ENCODE results near the gene FOXS1.

Gene FOXS1

GRCh38 chr20:31861385-31862156 is 16.2 kb upstream of the FOXS1 start:
- no peak for DNase-seq (ENCODE audit: low read depth, low spot score)

- DNase-seq (ENCODE audit: low read depth, low spot score) = no peak
Observed at GRCh38 chr20:31861135-31861384, 15.7 kb upstream of the FOXS1 start.

GRCh38 chr20:31860390-31861134 is 15.2 kb upstream of the FOXS1 start:
- DNase-seq (ENCODE audit: low read depth, low spot score) = no peak

GRCh38 chr20:31859998-31860380 is 14.6 kb upstream of the FOXS1 start:
- DNase-seq (ENCODE audit: low read depth, low spot score) = no peak

DNA sequence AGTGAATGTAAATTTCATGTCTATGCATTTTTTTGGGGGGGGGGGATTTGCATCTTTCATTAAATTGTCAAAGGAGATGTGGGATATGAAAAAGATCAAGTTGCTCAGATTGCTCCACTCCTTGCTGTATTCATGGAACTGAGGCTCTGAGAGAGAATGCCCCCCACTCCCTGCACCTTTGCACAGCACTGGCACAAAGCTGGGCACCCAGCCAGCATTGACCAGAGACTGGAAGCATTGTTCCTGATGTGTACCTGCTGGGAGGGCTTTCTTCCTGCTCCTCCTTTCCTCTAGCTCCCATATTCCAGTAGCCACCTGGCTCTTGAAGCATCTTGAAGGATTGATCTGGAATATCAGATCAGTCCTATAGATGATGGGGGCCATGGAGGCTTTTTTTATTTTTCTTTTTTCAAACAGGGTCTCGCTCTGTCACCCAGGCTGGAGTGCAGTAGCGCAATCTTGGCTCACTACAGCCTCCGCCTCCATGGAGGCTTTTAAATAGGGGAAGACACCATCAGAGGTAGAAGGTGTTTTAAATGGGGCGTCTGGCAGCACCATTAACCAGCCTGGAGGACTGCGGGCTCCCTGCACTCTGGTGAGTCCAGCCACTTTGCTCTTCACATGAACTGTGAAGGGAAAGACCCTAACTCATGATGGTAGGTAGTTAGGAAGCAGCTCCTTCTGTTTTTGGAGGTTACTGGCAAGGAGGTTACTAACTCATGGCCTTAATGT is 14.0 kb upstream of the FOXS1 start:
- DNase-seq (ENCODE audit: low read depth, low spot score) = no peak

- DNase-seq (ENCODE audit: low read depth, low spot score) = no peak
Observed at GRCh38 chr20:31858760-31859083, 13.3 kb upstream of the FOXS1 start.

GRCh38 chr20:31857861-31858759 is 12.7 kb upstream of the FOXS1 start:
- no peak for DNase-seq (ENCODE audit: low read depth, low spot score)

- DNase-seq (ENCODE audit: low read depth, low spot score) = no peak
Observed at GRCh38 chr20:31856516-31856915, 11.1 kb upstream of the FOXS1 start.

GRCh38 chr20:31853481-31853880 is 8.1 kb upstream of the FOXS1 start:
- DNase-seq (ENCODE audit: low read depth, low spot score) = no peak

DNA sequence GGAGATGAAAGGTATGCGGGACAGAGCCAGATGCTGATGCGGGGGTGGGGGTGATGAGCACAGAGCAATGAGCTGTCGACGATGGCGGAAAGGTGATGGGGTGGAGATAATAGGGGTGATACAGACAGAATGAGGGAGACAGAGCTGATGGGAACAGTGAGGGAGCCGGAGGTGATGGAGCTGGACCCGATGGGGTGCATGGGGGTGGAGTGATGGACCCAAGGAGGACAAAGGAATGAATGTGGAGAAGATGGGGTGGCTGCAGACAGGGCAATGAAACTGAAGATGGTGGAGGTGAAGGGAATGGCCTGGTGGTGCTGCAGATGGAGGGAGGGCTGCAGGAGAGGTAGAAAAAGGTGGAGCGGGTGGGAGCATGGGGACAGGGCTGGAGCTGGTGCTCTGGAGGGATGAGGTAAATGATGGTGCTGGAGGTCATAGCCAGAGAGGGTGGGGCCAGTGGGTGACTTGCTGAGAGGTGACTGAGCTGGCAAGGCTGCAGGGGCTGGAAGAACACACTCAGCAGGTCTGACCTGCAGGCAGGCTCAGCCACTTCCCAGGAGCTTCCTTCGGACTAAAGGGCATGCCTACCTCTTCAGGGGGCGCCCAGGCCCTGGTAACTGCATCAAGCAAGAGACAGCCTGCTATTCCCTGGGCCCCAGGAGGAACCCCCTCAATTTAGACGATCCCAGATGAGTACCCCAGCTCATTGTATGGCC is 6.0 kb upstream of the FOXS1 start:
- DNase-seq (ENCODE audit: low read depth, low spot score) = no peak

- DNase-seq (ENCODE audit: low read depth, low spot score) = no peak
Observed at GRCh38 chr20:31849306-31849930, 4.0 kb upstream of the FOXS1 start.

DNA sequence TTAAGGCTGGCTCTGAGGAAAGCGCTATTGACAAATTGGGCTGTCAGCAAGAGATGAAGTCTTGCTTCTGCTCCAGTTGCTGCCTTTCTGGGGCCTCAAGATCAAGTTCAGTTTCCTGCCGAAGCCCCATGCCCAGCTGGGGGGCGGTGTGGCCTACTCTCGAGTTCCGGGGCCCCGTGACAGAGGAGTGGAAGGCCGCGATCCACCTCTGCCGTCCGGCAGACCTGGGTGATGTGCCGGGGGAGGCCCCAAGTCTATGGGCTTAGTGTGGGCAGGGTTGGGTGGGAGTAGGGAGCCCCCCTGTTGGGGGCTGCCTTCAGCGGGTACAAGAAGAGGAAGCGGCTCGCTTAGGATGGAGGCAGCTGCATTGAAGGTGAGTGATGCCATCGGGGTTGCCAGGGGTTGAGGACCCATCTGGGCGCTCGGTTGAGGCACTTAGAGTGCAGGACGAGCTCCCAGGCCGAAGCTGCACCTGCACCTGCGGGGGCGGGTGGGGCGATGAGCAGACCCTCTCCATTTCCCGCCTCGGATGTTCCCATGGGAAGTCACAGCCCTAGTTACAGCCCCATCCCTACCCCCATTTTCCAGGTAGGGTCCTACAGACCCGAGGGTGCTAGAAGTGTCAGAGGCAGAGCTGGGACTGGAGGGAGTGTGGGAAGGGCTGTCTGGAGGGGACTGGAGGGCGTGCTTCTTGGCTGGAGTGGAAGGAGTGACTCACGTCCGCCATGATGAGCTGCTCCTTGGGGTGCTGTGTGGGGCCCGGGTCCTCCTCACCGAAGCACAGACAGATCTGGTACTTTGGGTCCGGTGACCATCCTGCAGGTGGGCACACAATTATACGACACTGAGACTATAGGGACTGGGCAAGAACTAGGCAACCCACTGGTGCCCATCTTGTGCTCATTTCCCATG is 2.9 kb upstream of the FOXS1 start:
- no peak for DNase-seq (ENCODE audit: low read depth, low spot score)

GRCh38 chr20:31846793-31847138 is 1.4 kb upstream of the FOXS1 start:
- DNase-seq (ENCODE audit: low read depth, low spot score) = no peak

DNA sequence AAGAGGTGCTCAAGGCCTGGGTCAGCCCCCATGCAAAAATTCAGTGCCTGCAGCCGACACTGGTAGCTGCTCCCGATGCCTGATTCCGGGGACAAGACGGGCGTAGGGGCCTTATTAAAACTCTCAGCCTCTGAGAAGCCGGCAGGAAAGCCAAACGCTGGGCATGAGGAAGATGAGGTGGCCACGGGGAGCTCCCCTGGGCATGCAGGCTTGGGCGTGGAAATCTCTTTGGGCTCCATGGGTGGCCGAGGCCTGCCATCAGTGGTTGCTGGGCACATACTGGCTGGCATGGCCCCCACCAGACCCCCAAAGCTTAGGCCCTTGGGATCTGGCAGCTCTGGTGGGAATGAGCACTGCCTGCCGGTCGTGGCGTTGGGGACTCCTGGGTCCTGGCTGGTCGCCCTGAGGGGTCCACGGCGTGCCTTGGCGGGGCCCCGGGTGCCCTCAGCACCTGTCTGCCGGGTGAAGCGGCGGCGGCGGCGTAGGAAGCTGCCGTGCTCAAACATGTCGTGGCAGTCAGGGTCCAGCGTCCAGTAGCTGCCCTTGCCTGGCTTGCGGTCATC is 586 bp downstream of the FOXS1 start:
- no peak for DNase-seq (ENCODE audit: low read depth, low spot score)

DNA sequence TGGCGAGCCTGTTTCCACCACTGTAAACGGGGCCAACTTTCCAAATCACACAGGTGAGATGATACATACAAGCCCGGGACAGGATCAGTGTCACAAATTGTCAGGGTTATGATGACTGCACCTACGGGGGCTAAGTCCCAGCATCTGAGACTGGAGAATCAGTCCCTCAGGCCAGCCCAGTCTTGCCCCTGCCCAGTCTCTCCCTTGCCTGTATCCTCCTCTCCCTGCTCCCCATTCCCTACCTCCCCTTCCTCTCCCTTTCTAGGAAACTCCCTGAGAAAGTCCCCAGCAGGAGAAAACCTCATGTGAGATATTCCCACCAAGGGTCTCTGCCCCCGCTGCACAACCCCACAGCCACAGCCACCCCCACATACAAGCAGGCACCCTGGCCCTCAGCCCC is 1.5 kb downstream of the FOXS1 start:
- DNase-seq (ENCODE audit: low read depth, low spot score) = no peak

GRCh38 chr20:31843288-31843687 is 2.1 kb downstream of the FOXS1 start:
- no peak for DNase-seq (ENCODE audit: low read depth, low spot score)

GRCh38 chr20:31842471-31843157 is 2.8 kb downstream of the FOXS1 start:
- DNase-seq (ENCODE audit: low read depth, low spot score) = no peak

DNA sequence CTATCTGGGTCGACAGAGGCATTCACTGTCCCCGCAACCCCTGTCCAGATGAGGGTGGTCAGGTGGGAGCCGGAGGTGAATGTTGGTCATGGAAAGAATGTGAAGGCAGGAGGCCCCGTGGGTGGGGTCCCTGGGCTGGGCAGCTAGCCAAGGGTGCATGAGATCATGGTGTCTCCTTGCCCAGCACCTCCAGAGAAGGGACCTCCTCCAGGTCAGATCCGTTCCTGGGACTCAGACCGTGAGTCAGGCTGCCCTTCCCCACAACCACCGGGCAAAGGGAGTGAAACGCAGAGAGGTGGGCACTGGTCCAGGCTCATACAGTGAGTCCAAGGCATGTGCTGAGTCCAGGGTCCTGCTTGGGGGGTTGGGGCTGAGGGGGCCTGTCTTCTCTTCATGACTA is 3.5 kb downstream of the FOXS1 start:
- no peak for DNase-seq (ENCODE audit: low read depth, low spot score)

Measured in brain pericyte (primary cell).